Measurements from ENCODE around the gene CRTAP.

DNA sequence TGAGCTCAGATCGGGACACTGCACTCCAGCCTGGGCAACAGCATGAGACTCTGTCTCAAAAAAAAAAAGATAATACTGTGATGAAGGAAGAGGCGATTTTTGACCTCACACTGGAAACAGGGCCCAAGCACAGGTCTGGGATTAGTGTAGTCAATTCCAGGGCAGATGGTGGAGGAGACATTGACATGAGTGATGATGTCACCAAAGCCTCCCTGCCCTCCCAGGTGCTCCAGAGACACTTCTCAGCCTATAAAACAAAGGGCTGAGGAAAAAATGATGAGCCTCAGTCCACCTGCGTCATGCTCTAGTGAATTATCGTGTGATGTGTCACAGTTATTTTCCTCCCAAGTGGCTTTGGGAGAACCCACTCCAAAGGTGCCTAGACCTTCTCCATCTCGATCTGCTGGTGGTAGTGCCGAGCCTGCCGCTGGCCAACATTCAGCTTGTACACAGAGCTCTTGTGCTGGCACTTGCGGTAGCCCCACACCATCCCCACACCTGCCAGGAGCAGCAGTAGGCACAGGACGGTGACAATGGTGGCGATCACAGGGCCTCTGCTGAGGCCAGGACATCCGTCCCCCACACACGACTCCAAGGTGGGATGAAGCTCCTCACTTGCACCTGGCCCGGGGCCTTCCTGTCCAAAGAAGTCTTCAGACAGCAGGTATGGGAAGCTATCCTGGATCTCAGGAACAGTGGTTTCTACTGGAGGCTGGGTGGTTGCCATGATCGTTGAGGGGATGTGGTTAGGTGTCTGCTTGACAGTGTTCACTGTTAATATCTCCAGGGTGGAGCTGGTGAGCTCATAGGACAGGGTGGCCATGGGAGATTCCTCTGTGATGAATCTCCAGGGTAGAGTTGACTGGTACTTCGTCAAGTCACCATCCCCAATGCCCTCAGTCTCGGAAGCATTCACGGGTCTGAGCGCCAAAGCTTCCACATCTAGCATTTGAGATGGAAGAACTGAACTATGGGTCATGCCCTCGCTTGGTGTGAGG lies 38.8 kb downstream of the CRTAP start:
- TF ChIP-seq, protein P1, sequence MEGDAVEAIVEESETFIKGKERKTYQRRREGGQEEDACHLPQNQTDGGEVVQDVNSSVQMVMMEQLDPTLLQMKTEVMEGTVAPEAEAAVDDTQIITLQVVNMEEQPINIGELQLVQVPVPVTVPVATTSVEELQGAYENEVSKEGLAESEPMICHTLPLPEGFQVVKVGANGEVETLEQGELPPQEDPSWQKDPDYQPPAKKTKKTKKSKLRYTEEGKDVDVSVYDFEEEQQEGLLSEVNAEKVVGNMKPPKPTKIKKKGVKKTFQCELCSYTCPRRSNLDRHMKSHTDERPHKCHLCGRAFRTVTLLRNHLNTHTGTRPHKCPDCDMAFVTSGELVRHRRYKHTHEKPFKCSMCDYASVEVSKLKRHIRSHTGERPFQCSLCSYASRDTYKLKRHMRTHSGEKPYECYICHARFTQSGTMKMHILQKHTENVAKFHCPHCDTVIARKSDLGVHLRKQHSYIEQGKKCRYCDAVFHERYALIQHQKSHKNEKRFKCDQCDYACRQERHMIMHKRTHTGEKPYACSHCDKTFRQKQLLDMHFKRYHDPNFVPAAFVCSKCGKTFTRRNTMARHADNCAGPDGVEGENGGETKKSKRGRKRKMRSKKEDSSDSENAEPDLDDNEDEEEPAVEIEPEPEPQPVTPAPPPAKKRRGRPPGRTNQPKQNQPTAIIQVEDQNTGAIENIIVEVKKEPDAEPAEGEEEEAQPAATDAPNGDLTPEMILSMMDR (IDR thresholded peaks at IDR 0.05) = no peak
- TF ChIP-seq POLR2A (IDR thresholded peaks at IDR 0.05) = no peak
